OCI-M2 (cell line): Measurements from ENCODE around the gene NFE2L3.
"Not testable (repeated sequence)": the region's sequence is repeated elsewhere in the genome, so short reads cannot be mapped to it uniquely, and the experiment has no call there.

ENCODE experiments used
- DNase-seq: peaks from one replicate; lab custom pipeline; 2025; ENCODE audit not compliant: unreplicated experiment; lab: John Stamatoyannopoulos, UW

NFE2L3 gene

DNA sequence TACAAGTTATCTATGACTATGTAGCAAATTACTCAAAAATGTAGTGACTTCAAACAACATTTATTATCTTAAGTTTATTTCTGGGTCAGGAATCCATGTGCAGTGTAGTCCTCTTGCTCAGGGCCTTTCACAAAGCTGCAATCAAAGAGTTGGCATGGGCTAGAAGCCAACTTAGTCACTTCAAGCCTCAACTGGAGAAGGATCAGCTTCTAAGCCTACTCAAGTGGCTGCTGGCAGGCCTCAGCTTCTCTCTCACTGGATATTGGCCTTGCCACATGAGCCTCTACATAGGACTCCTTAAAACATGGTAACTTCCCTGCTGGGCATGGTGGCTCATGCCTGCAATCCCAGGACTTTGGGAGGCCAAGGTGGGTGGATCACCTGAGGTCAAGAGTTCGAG, 5.0 kb upstream of the NFE2L3 start:
- no peak for DNase-seq

DNA sequence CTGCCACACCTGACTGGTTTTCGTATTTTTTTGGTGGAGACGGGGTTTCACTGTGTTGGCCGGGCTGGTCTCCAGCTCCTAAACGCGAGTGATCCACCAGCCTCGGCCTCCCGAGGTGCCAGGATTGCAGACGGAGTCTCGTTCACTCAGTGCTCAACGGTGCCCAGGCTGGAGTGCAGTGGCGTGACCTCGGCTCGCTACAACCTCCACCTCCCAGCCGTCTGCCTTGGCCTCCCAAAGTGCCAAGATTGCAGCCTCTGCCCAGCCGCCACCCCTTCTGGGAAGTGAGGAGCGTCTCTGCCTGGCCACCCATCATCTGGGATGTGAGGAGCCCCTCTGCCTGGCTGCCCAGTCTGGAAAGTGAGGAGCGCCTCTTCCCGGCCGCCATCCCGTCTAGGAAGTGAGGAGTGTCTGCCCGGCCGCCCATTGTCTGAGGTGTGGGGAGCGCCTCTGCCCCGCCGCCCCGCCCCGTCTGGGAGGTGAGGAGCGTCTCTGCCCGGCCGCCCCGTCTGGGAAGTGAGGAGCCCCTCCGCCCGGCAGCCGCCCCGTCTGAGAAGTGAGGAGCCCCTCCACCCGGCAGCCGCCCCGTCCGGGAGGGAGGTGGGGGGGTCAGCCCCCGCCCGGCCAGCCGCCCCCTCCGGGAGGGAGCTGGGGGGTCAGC, 4.2 kb upstream of the NFE2L3 start:
- DNase-seq = not testable (repeated sequence)

DNA sequence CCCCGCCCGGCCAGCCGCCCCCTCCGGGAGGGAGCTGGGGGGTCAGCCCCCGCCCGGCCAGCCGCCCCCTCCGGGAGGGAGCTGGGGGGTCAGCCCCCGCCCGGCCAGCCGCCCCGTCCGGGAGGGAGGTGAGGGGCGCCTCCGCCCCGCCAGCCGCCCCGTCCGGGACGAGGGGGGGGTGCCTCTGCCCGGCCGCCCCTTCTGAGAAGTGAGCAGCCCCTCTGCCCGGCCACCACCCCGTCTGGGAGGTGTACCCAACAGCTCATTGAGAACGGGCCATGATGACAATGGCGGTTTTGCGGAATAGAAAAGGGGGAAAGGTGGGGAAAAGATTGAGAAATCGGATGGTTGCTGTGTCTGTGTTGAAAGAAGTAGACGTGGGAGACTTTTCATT, 3.7 kb upstream of the NFE2L3 start:
- DNase-seq = not testable (repeated sequence)

DNA sequence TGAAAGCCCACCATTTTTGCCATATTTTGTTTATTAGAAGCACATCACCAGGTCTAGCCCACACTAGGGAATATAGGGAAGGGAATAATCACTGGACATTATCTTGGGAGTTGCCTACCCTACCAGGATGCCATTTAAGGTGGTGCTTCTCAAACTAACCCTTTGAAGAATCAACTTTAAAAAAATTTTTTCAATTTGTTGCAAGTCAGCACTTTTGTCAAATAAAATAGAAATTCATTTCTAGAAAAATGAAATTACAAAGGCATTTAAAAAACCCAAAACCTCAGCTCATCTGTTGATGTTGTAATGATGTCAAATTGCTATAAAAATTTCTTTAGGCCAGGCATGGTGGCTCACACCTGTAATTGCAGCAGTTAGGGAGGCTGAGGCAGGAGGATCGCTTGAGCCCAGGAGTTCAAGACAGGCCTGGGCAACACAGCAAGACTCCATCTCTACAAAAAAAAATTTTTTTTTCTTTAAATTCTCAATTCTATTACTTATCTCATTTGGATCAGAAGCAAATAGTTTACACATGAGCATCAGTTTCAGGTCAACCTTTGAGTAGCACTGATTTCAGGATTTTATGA, 2.5 kb upstream of the NFE2L3 start:
- DNase-seq = no peak

DNA sequence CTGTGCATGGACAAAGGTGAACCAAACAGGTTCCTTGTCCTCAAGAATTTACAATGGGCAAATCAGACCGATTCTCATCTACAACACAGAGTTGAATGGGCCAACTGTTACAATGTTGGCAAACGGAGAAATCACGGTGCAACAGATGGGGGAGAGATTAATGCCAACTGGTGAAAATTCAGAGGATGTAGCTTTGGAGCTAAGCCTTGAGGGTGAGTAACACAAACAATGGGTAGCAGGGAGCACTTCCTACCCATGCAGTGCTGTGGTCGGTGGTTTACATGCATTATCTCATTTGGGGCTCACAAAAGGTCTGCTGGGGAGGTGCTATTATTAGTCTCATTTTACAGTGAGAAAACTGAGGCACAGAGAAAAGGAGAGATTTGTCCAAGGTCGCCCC, 902 bp upstream of the NFE2L3 start:
- no peak for DNase-seq

DNA sequence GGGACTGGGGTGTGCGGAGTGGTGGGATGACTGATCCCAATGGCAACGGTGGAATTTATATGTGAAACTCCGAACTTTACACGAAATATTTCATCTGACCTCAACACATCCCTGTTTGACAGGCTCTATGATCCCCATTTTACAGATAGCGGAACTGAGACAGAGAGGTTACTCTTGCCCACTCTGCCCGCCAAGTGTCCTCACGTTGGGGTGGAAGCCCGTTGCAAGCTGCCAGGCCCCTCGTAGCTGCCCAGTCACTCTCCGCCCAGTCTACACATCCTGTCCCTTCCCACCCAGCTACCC, 397 bp upstream of the NFE2L3 start:
- DNase-seq = no peak

DNA sequence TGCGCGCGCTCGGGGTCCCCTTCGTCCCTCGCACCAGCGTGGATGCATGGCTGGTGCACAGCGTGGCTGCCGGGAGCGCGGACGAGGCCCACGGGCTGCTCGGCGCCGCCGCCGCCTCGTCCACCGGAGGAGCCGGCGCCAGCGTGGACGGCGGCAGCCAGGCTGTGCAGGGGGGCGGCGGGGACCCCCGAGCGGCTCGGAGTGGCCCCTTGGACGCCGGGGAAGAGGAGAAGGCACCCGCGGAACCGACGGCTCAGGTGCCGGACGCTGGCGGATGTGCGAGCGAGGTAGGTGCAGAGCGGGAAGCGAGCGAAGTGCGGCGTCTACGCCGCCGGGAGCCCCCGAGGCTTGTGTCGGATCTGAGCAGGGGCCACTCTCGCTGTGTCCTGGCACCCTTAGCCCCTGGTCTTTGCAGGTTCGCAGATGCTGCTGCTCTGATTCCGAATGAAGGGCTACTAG, 813 bp downstream of the NFE2L3 start:
- not testable (repeated sequence) for DNase-seq

DNA sequence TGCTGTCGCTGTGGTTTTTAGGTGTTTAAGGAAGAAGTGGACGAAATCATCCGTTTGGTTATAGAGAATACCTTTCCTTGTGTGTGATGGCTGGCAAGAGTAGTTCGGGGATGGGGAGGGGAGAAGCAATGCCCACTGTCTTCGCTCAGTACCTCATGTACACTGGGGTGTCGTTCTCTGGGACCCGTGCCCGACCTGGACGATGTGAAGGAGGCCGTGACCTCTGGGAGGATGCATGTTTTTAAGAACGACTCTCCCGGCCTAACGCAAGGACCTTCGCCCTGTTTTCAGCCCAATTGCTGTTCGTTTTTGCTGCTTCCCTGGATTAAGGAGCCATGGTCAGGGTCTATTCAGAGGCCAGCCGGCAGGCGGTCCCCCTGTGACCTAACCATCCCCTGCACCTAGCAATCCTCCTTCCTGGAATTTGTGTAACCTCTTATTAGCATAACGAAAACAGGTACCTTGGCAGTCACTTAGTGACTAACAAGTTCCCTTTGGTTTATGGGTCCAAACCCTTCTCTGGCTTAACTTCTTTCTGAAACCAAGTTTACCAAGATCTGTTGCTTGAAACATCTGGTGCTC, 1.3 kb downstream of the NFE2L3 start:
- no peak for DNase-seq

DNA sequence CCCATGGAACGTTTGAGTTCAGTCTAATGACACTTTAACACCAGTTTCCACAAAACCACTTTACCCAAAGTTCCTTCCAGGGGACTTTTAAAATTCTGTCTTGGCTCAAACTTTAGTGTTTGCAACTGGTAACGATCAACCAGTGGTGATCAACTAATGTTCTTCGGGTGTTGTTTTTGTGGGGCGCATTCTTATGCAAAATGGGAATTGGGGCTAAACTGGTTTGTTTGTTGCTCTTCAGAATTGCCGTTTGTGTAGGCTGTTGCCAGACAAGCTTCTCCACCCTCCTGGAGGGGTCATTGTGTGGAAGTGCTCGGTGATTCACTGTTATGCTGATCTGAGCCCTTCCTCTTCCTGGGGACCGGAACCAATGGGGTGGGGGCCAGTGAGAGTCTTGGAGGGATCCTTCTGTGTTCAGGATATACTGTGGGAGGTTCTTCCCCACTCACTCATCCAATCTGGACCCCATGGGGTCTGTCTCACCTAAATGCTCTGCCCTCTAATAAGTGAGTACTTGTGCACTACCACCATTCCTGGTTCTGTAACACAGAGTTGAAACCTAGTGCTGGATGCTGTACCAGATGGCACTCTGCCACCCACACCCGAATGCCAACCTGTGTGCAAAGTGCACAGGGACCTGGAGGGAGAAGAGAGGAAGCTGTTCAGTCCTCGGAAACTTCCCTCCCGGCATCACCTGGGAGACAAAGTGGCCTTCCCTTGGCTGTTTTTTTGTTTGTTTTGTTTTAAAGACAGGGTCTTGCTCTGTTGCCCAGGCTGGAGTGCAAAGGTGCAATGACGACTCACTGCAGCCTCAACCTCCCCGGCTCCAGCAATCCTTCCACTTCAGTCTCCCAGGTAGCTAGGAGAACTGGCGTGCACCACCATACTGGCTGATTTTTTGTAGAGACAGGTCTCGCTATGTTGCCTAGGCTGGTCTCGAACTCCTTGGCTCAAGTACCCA, 2.1 kb downstream of the NFE2L3 start:
- no peak for DNase-seq

DNA sequence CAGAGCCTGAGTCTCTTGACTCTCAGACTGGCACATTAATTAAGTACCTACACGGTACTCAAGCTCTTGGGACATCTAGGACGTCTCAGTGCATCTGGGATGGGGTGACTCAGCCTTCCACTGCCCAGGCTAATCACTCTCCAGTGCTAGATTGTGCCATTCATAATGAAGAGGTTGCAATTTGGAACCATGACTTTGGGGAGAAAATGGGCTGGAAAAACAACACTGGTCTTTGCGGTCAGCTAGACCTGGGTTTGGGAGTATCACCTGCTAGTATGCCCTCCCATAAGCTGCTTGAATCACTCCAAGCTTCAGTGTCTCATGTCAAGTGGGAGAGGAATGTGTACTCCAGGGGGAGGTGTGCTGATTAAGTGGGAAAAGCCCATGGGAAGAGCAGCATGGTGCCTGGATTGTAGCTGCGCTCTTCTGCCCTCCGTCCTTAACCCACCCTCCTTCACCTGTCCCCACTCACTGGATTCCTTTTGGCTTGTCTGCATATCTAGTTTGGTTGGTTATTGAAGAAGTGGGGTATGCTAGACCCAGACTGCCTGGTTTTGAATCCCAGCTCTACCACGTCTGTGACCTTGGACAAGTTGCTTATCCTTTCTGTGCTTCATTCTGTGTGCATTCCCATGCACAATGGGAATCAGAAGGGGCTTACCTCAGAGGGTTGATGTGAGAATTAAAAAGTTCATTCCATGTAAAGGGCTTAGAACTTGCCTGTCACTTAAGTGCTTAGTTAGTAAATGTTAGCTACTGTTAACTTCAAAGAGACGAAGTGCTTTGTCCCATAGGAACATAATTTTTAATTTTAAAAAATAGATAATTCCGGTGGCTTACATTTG, 3.8 kb downstream of the NFE2L3 start:
- no peak for DNase-seq

DNA sequence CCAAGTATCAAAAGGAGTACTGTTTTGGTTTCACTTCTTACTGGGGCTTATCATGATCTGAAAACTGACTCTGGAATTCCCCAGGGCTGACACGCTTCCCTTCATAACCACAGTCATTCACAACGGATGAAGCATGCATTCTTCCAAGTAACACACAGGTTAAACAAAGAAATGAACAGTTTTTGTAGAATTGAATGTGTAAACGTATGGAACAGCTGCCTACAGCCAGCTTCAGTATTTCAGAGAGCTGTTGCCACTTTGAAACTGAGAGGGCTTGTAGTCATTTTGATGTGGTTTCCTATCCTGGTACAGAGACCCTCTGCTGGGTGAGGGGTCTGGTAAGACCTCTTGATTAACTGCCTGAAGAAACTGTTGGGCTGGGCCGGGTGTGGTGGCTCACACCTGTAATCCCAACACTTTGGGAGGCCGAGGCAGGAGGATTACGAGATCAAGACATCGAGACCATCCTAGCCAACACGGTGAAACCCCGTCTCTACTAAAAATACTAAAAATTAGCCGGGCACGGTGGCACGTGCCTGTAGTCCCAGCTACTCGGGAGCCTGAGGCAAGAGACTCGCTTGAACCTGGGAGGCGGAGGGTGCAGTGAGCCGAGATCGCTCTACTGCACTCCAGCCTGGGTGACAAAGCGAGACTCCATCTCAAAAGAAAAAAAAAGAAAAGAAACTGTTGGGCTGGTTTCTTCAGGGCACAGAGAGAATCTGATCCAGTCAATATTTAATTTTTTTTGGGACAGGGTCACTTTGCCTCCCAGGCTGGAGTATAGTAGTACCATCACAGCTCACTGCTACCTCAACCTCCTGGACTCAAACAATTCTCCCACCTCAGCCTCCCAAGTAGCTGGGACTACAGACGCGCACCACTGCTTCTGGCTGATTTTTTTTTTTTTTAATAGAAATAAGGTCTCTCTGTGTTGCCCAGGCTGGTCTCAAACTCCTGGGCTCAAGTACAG, 4.7 kb downstream of the NFE2L3 start:
- no peak for DNase-seq

DNA sequence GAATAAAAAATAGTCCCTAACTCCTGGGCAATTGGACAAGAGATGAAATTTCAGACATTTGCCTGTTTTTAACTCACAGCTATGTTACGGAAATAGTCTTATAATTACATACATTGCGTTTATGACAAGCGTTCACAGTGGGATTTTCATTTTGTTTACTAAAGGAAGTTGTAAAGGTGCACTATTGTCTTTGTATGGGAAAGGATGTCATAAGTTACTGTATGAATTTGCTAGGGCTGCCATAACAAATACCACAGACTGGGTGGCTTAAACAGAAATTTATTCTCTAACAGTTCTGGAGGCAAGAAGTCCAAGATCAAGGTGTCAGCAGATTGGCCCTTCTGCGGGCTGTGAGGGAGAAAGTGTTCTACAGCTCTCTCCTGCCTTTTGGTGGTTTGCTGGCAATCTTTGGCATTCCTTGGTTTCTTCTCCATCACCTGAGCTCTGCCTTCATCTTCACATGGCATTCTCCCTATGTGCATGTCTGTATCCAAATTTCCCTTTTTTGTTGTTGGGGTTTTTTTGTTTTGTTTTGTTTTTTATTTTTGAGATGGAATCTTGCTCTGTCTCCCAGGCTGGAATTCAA, 5.6 kb downstream of the NFE2L3 start:
- DNase-seq = no peak

DNA sequence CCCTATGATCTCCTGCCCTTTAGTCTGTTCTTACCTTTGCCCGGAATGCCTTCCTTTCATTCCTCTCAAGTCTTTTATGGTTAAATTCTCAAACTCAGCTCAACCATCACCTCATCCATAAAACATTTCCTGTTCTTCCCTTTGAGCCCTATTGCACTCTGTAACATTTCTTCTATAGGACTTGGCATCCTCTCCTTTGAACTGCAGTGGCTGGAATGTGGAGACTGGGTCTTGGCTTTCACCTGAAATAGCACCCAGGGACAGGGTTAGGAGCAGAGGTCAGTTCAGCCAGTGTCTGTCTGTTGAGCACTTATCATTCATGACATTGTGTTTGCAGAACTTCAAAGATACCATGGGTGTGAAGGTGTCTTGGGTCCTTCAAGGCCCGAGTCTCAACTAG, 7.2 kb downstream of the NFE2L3 start:
- no peak for DNase-seq

DNA sequence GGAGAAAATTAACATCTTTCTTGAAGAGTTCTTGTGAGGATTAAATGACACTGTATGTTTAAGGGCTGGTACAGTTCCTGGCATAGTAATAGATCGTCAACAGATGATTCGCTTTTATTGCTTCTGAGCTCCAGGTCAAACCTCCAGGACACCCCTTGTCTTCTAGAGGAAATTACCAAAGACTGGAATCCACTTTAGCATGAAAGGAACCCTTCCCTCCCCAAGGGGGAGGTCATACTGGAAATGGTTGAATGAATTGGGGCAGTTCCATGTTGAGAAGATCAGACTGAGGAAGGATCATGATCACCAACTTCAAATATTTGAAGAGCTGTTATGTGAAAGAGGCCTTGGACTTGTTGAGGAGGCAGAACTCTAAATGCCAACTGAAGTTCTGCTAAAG, 8.9 kb downstream of the NFE2L3 start:
- DNase-seq = no peak

DNA sequence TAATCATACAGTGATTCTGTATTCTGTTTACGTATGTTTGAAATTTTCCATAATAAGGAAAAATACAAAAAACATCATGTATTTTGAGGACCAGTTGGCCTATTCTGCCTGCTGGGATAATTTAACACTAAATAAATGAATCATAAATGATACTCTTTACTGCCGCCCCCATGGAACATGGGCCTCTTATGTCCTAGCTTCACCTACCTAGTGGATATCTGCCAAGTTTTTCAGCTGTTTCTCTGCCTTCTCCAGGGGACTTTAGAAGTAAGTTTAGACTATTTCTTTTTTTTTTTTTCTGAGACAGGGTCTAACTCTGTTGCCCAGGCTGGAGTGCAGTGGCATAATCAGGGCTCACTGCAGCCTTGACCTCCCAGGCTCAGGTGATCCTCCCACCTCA, 10.4 kb downstream of the NFE2L3 start:
- no peak for DNase-seq

DNA sequence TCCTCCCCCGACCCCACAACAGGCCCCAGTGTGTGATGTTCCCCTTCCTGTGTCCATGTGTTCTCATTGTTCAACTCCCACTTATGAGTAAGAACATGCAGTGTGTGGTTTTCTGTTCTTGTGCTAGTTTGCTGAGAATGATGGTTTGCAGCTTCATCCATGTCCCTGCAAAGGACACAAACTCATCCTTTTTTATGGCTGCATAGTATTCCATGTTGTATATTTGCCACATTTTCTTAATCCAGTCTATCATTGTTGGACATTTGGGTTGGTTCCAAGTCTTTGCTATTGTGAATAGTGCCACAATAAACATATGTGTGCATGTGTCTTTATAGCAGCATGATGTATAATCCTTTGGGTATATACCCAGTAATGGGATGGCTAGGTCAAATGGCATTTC, 11.8 kb downstream of the NFE2L3 start:
- not testable (repeated sequence) for DNase-seq

DNA sequence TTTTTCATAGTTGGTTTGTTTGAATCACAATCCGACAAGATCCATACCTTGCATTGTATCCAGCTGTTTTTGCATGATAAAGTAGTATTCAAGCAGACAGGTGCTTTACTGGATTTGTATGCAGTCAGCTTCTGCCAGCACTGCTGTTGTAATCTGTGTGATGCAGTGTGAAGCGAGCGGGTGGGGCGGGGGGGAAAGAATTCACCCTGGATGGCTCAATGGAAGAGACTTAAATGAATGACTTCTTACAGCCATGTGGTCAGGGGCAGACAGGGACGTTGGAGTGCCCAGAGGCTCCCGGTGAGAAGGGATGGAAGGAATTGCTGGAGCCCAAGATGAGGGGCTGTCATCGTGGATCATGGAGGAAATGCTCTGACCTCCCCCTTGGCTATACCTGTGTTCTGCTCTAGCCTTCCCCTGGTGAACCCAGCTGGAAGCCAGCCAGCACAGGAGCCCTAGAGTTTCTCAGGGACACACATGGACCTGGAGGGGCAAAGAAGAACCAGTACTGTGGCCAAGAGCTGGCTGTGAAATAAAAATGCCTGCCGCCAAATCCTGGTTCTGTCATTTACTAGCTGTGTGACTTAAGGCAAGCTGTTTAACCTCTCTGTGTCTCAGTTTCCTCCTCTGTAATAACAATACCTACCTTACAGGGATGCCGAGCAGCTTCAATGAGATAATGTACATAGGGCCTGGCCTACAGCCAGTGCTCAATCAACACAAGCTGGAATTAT, 14.1 kb downstream of the NFE2L3 start:
- no peak for DNase-seq

DNA sequence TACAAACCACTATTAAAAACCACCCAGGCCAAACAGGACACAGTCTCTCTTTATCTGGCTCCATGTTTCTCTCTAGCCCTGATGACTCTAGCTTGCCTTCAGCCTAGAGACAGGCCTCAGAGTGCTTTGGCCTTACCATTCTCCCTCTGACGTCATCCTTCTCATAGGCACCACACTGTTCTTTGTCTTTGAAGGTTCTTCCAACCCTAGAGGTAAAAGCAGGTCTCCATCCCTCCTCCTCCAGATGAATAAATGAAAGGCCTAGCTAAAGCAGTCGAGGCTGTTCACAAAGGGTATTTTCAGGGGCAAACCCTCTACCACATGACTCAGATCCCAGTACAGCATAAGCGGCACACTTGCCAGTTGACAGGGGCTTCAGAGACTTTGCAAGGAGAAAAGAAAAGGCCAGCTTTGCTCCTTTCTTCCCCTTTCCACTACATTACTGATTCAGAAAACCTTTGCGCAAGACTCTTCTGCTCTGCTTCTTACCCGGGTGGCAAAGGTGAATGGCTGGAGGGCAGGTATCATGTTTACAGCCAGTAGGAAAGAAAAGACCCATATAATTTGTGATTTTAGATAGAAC, 14.8 kb downstream of the NFE2L3 start:
- DNase-seq = no peak
